B cell (primary cell): ENCODE results near the gene NCBP3. TPM values are rescaled to one million over a fixed set of nuclear protein-coding genes. Genes with fewer than 3 reads are reported as not detected.

Experiments used
- ATAC-seq: fragments of 200-7000 bp; cut with Tn5 transposase; one replicate; pipeline ENCODE4 v1.10.0; 2021; ENCODE audit warnings: low read depth, mild to moderate bottlenecking, moderate number of reproducible peaks, moderate library complexity
- CTCF ChIA-PET: fragments of 350-600 bp; sonication (Branson Sonifier 250); formaldehyde crosslinking; loops from one replicate; lab custom pipeline; 2021; ENCODE audit warnings: antibody characterized with exemption, inconsistent platforms; lab: Charles Lee
- POLR2A ChIA-PET: fragments of 350-600 bp; sonication (Branson Sonifier 250); formaldehyde crosslinking; loops from one replicate; lab custom pipeline; 2021; ENCODE audit warnings: antibody characterized with exemption; lab: Charles Lee
- DNase-seq: peaks from one replicate; pipeline ENCODE4 v3.0.0; 2013
- H2AFZ ChIP-seq: 2 replicates; pipeline ENCODE4 v1.6.1; 2012; ENCODE audit warnings: mild to moderate bottlenecking, low read depth, low read length; ENCODE audit not compliant: insufficient read depth, poor library complexity, severe bottlenecking
- H3K27ac ChIP-seq, 2 donors: 1 replicate in 1 of 2; 2 replicates in 1 of 2; pipeline ENCODE4 v1.5.1; 2012 to 2013; ENCODE audit warnings: low read length in 2 of 2, mild to moderate bottlenecking in 2 of 2, moderate library complexity in 1 of 2
- H3K27me3 ChIP-seq, 4 experiments: fragments of 200-600 bp in 1 of 4; sonication (generic) in 1 of 4; replicated peaks in 1 of 4; 1 replicate in 2 of 4; 2 replicates in 2 of 4; pipeline versions ENCODE4 v1.6.1 to v1.7.0; 2013 to 2016; ENCODE audit warnings: low read length in 3 of 4, mild to moderate bottlenecking in 2 of 4, mixed read lengths in 1 of 4, moderate library complexity in 1 of 4; ENCODE audit not compliant: insufficient read depth in 4 of 4, control insufficient read depth in 3 of 4; ENCODE audit errors: control extremely low read depth in 1 of 4
- H3K36me3 ChIP-seq, 2 experiments: replicated peaks in 1 of 2; 1 replicate in 1 of 2; 2 replicates in 1 of 2; pipeline versions ENCODE4 v1.6.1 to v1.7.1; 2013; ENCODE audit warnings: low read length in 1 of 2; ENCODE audit not compliant: insufficient read depth in 2 of 2, control insufficient read depth in 1 of 2; ENCODE audit errors: control extremely low read depth in 1 of 2, extremely low read depth in 1 of 2
- H3K4me1 ChIP-seq, 2 donors: fragments of 200-600 bp in 1 of 2; sonication (generic) in 1 of 2; 1 replicate in 1 of 2; 2 replicates in 1 of 2; pipeline versions ENCODE4 v1.5.1 to v1.6.1; 2013 to 2017; ENCODE audit warnings: low read length in 2 of 2; ENCODE audit not compliant: control insufficient read depth in 2 of 2, insufficient read depth in 2 of 2
- H3K4me2 ChIP-seq: replicated peaks from 2 replicates; pipeline ENCODE3; 2012; ENCODE audit warnings: mild to moderate bottlenecking, low read depth, low read length; ENCODE audit not compliant: poor library complexity, severe bottlenecking
- H3K4me3 ChIP-seq, 5 experiments: fragments of 200-600 bp in 1 of 5; sonication (generic) in 1 of 5; 1 replicate in 3 of 5; 2 replicates in 2 of 5; pipeline versions ENCODE4 v1.5.1 to v1.7.0; 2011 to 2016; ENCODE audit warnings: low read length in 4 of 5, mild to moderate bottlenecking in 4 of 5, low read depth in 2 of 5, control low read depth in 1 of 5, moderate library complexity in 1 of 5; ENCODE audit not compliant: insufficient read depth in 1 of 5; ENCODE audit errors: control extremely low read depth in 1 of 5, extremely low read depth in 1 of 5
- H3K79me2 ChIP-seq: fragments of 200-600 bp; sonication (generic); one replicate; pipeline ENCODE4 v1.6.0; 2016; ENCODE audit warnings: low read length; ENCODE audit not compliant: control insufficient read depth, insufficient read depth
- H3K9ac ChIP-seq: fragments of 200-600 bp; sonication (generic); 2 replicates; pipeline ENCODE4 v1.6.1; 2017; ENCODE audit warnings: mild to moderate bottlenecking, low read length, moderate library complexity
- H3K9me3 ChIP-seq, 3 donors: one replicate each; pipeline versions ENCODE4 v1.6.1 to v1.7.1; 2013; ENCODE audit warnings: low read length in 2 of 3; ENCODE audit not compliant: control insufficient read depth in 2 of 3, insufficient read depth in 1 of 3; ENCODE audit errors: control extremely low read depth in 1 of 3
- H4K20me1 ChIP-seq: 2 replicates; pipeline ENCODE4 v1.6.0; 2012; ENCODE audit warnings: mild to moderate bottlenecking, low read length; ENCODE audit not compliant: insufficient read depth, control insufficient read depth, poor library complexity, severe bottlenecking
- H3K27ac Mint-ChIP-seq: one replicate; pipeline ENCODE4 v1.8.0; 2021; ENCODE audit warnings: mixed read lengths
- H3K27me3 Mint-ChIP-seq: one replicate; pipeline ENCODE4 v1.8.0; 2021; ENCODE audit warnings: mixed read lengths
- H3K4me1 Mint-ChIP-seq: one replicate; pipeline ENCODE4 v1.8.0; 2021; ENCODE audit warnings: mixed read lengths
- H3K4me3 Mint-ChIP-seq: one replicate; pipeline ENCODE4 v1.8.0; 2021; ENCODE audit warnings: mixed read lengths
- H3K9me3 Mint-ChIP-seq: one replicate; pipeline ENCODE4 v1.8.0; 2022; ENCODE audit warnings: mixed read lengths; ENCODE audit not compliant: insufficient read depth
- CTCF ChIP-seq: fragments of 200-600 bp; IDR thresholded peaks from one replicate; pipeline ENCODE4 v1.8.0; 2022; ENCODE audit warnings: antibody characterized with exemption, mild to moderate bottlenecking
- EZH2 ChIP-seq: IDR thresholded peaks from 2 replicates; pipeline ENCODE4 v1.6.1; 2012; ENCODE audit warnings: borderline replicate concordance, low read depth, mild to moderate bottlenecking, moderate library complexity, low read length; ENCODE audit not compliant: insufficient read depth, poor library complexity, severe bottlenecking
- WGBS: methylation state at CpG from one replicate; pipeline ENCODE4 v1.1.5; 2013; ENCODE audit warnings: missing lambda C conversion rate; ENCODE audit not compliant: insufficient coverage; 5-methylcytosine and 5-hydroxymethylcytosine counted together
- intact Hi-C: fragments of 100-400 bp; cut with micrococcal nuclease; formaldehyde crosslinking; loops from one replicate; pipeline ENCODE4 v1.10.0; 2022
- polyA plus RNA-seq: library from polyadenylated mRNA; depleted of rRNA; stranded (reverse); fragments of >200 nt; gene quantifications from 2 replicates; pipeline ENCODE4 v1.2.3, GENCODE V29; 2012
- total RNA-seq, 2 donors: library from RNA; stranded (reverse); fragments of 120-200 nt in 1 of 2; gene quantifications; 1 replicate in 1 of 2; 2 replicates in 1 of 2; pipeline versions ENCODE4 v1.2.3 to v1.2.4, GENCODE V29; 2013 to 2022

The NCBP3 gene
- total and polyA plus RNA-seq, 2 donors (not counting 1 experiment from before 2014, with no cell fraction given): 11.1 to 71.7 TPM

- Histone ChIP-seq H3K36me3 (no peaks in the 10 kb centered on the region), H3K27me3 (no peaks in the 10 kb centered on the region), H3K27ac (peak overlapping the region in 1 of 2 donors; percentile 46), H2AFZ (peak overlapping the region; percentile 87), H3K9me3 (peaks cover 0 to 13% (median 0%) of the 10 kb centered on the region in 3 donors), H3K9ac (peak overlapping the region; percentile 64), H3K79me2 (no peaks in the 10 kb centered on the region), H3K4me3 (peak overlapping the region in 4 of 5 experiments; percentile 28 to 57 (median 44)), H3K4me2 (peak overlapping the region; percentile 92), H3K4me1 (peaks cover 3 to 26% of the 10 kb centered on the region in 2 donors), H4K20me1 (no peaks in the 10 kb centered on the region)
- no peak for DNase-seq
- CTCF ChIA-PET: interaction anchor here (0.7 to 20.4 kb wide), 3 partner anchors 19 to 186 kb away, joined by 3 to 176 read pairs (median 5); no protein-coding TSS in a partner anchor
- no peak for TF ChIP-seq CTCF
- no peak for TF ChIP-seq EZH2
- no peaks in the 10 kb centered on the region for H3K27me3 Mint-ChIP-seq
- peak overlapping the region; percentile 56 for H3K4me3 Mint-ChIP-seq
- no peaks in the 10 kb centered on the region for H3K9me3 Mint-ChIP-seq
- ATAC-seq: no peak
- H3K4me1 Mint-ChIP-seq: peaks cover 15% of the 10 kb centered on the region
- intact Hi-C loops: loop anchor here (1.0 kb wide), 1 partner anchor 10 kb away; no protein-coding TSS in a partner anchor
- peak overlapping the region; percentile 61 for H3K27ac Mint-ChIP-seq
- POLR2A ChIA-PET: interaction anchor here (0.6 to 1.5 kb wide), 7 partner anchors 11 to 91 kb away, joined by 3 to 9 read pairs (median 4); no protein-coding TSS in a partner anchor
- WGBS: 67% methylated on average over 15 of the region's 20 CpGs
These were observed 90.6 kb downstream of the NCBP3 start for GRCh38 chr17:3755335-3756030.
